CD14-positive monocyte (primary cell): ENCODE results near the gene GRM5. TPM values are rescaled to one million over a fixed set of nuclear protein-coding genes. Genes with fewer than 3 reads are reported as not detected.
"Not testable (repeated sequence)": the region's sequence is repeated elsewhere in the genome, so short reads cannot be mapped to it uniquely, and the experiment has no call there.

Experiments used
- DNase-seq, 3 donors: peaks; one replicate each; pipeline ENCODE4 v3.0.0-alpha.2; 2011 to 2022
- H2AFZ ChIP-seq: 2 replicates; pipeline ENCODE4 v1.6.0; 2012; ENCODE audit warnings: mild to moderate bottlenecking, low read depth, low read length, inconsistent platforms; ENCODE audit not compliant: insufficient read depth, poor library complexity, severe bottlenecking
- H3K27ac ChIP-seq, 2 donors: 1 replicate in 1 of 2; 2 replicates in 1 of 2; pipeline ENCODE4 v1.5.1; 2012 to 2013; ENCODE audit warnings: low read length in 2 of 2, control low read depth in 1 of 2, inconsistent platforms in 1 of 2, low read depth in 1 of 2, mild to moderate bottlenecking in 1 of 2
- H3K27me3 ChIP-seq, 2 donors: one replicate each; pipeline versions ENCODE4 v1.6.0 to v1.6.1; 2011 to 2013; ENCODE audit warnings: low read length in 2 of 2; ENCODE audit not compliant: control insufficient read depth in 2 of 2, insufficient read depth in 2 of 2
- H3K36me3 ChIP-seq, 2 donors: replicated peaks in 1 of 2; 1 replicate in 1 of 2; 2 replicates in 1 of 2; pipeline versions ENCODE4 v1.5.1 to v1.6.1; 2012 to 2013; ENCODE audit warnings: low read length in 2 of 2, control low read depth in 1 of 2, inconsistent platforms in 1 of 2, mild to moderate bottlenecking in 1 of 2; ENCODE audit not compliant: insufficient read depth in 2 of 2, control insufficient read depth in 1 of 2
- H3K4me1 ChIP-seq, 2 donors: 1 replicate in 1 of 2; 2 replicates in 1 of 2; pipeline versions ENCODE4 v1.5.1 to v1.6.1; 2012 to 2013; ENCODE audit warnings: low read length in 2 of 2, control low read depth in 1 of 2, inconsistent platforms in 1 of 2, mild to moderate bottlenecking in 1 of 2, moderate library complexity in 1 of 2; ENCODE audit not compliant: insufficient read depth in 2 of 2, control insufficient read depth in 1 of 2
- H3K4me2 ChIP-seq: replicated peaks from 2 replicates; pipeline ENCODE3; 2012; ENCODE audit warnings: low read length, moderate library complexity, mild to moderate bottlenecking; ENCODE audit not compliant: poor library complexity, severe bottlenecking; ENCODE audit errors: extremely low read depth
- H3K4me3 ChIP-seq, 3 experiments: fragments of 200-600 bp in 1 of 3; sonication (generic) in 1 of 3; replicated peaks in 1 of 3; 1 replicate in 2 of 3; 2 replicates in 1 of 3; pipeline ENCODE4 v1.5.1; 2011 to 2013; ENCODE audit warnings: low read length in 3 of 3, mild to moderate bottlenecking in 3 of 3, control low read depth in 2 of 3, low read depth in 2 of 3, inconsistent platforms in 1 of 3, moderate library complexity in 1 of 3
- H3K79me2 ChIP-seq: 2 replicates; pipeline ENCODE4 v1.6.0; 2012; ENCODE audit warnings: mild to moderate bottlenecking, control low read depth, inconsistent platforms, low read length, moderate library complexity; ENCODE audit not compliant: insufficient read depth
- H3K9ac ChIP-seq: 2 replicates; pipeline ENCODE4 v1.6.0; 2017; ENCODE audit warnings: low read length, mild to moderate bottlenecking; ENCODE audit not compliant: insufficient read depth, poor library complexity, severe bottlenecking
- H3K9me3 ChIP-seq, 2 donors: replicated peaks in 1 of 2; 1 replicate in 1 of 2; 2 replicates in 1 of 2; pipeline versions ENCODE4 v1.5.1 to v1.6.1; 2012 to 2013; ENCODE audit warnings: low read length in 2 of 2, control low read depth in 1 of 2; ENCODE audit not compliant: control insufficient read depth in 1 of 2, insufficient read depth in 1 of 2
- H4K20me1 ChIP-seq: 2 replicates; pipeline ENCODE4 v1.6.0; 2012; ENCODE audit warnings: mild to moderate bottlenecking, low read length, control low read depth, moderate library complexity; ENCODE audit not compliant: insufficient read depth
- H3K27ac Mint-ChIP-seq, 7 donors: one replicate each; pipeline ENCODE4 v1.8.0; 2020; ENCODE audit warnings: mild to moderate bottlenecking in 7 of 7, mixed read lengths in 7 of 7, moderate library complexity in 6 of 7, inconsistent platforms in 2 of 7
- H3K27me3 Mint-ChIP-seq, 3 donors: one replicate each; pipeline ENCODE4 v1.8.0; 2021 to 2022; ENCODE audit warnings: low read depth in 3 of 3, mild to moderate bottlenecking in 3 of 3, mixed read lengths in 3 of 3, moderate library complexity in 3 of 3, inconsistent platforms in 1 of 3
- H3K36me3 Mint-ChIP-seq, 2 donors: one replicate each; pipeline ENCODE4 v1.8.0; 2020; ENCODE audit warnings: mixed read lengths in 2 of 2, inconsistent platforms in 1 of 2, mild to moderate bottlenecking in 1 of 2
- H3K4me1 Mint-ChIP-seq: one replicate; pipeline ENCODE4 v1.8.0; 2020; ENCODE audit warnings: mild to moderate bottlenecking, mixed read lengths
- H3K4me3 Mint-ChIP-seq, 2 donors: one replicate each; pipeline ENCODE4 v1.8.0; 2020; ENCODE audit warnings: mild to moderate bottlenecking in 2 of 2, mixed read lengths in 2 of 2, moderate library complexity in 1 of 2
- H3K9me3 Mint-ChIP-seq, 7 donors: one replicate each; pipeline ENCODE4 v1.8.0; 2020 to 2022; ENCODE audit warnings: mixed read lengths in 7 of 7, mild to moderate bottlenecking in 6 of 7, moderate library complexity in 6 of 7, inconsistent platforms in 2 of 7
- WGBS: methylation state at CpG from one replicate; pipeline ENCODE4 v1.1.5; 2013; ENCODE audit warnings: missing lambda C conversion rate; ENCODE audit not compliant: insufficient coverage; 5-methylcytosine and 5-hydroxymethylcytosine counted together
- intact Hi-C, 2 donors: fragments of 100-400 bp; cut with micrococcal nuclease; formaldehyde crosslinking; loops; one replicate each; pipeline versions ENCODE4 v1.15.0 to v1.15.1; 2023
- polyA plus RNA-seq, 3 donors: library from polyadenylated mRNA; depleted of rRNA in 1 of 3; unstranded in 2 of 3; stranded (reverse) in 1 of 3; fragments of 300-500 nt in 2 of 3; fragments of >200 nt in 1 of 3; fragmentation: Illumina TruSeq in 2 of 3; gene quantifications; 1 replicate in 2 of 3; 2 replicates in 1 of 3; pipeline ENCODE4 v1.2.3, GENCODE V29; 2012 to 2021
- TF ChIP-seq, protein P1 (sequence below): fragments of 200-600 bp; IDR thresholded peaks from one replicate; pipeline ENCODE4 v1.8.0; 2022; ENCODE audit warnings: antibody characterized with exemption, mild to moderate bottlenecking

Gene GRM5
- polyA plus RNA-seq, 3 donors, result not detected

DNA sequence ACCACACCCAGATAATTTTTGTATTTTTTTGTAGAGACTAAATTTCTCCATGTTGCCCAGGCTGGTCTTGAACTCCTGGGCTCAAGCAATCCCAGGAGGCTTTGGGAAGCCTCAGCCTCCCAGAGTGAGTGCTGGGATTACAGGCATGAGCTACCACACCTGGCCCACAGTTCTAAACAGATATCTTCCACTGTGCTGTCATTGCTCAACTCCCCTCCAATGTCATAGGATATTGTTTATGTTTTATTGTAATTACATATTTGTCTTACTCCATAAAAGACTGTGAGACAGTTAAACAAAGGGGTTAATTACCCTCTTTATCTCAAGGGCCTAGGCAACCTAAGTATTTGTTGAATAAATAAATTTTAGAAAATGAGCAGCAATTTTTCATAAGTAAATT, 204.2 kb downstream of the GRM5 start:
- H3K36me3 Mint-ChIP-seq, result no peaks in the 10 kb centered on the region
- H3K27ac Mint-ChIP-seq, result no peak overlapping the region
- Histone ChIP-seq H3K79me2 (no peaks in the 10 kb centered on the region), H2AFZ (no peak overlapping the region), H3K27me3 (no peaks in the 10 kb centered on the region), H4K20me1 (no peaks in the 10 kb centered on the region), H3K27ac (no peak overlapping the region), H3K4me1 (no peaks in the 10 kb centered on the region), H3K4me2 (no peak overlapping the region), H3K9me3 (no peaks in the 10 kb centered on the region), H3K36me3 (no peaks in the 10 kb centered on the region), H3K4me3 (no peak overlapping the region), H3K9ac (no peak overlapping the region)
- H3K27me3 Mint-ChIP-seq, result no peaks in the 10 kb centered on the region
- intact Hi-C loops, result no loop called here
- DNase-seq, result no peak
- no peaks in the 10 kb centered on the region for H3K4me1 Mint-ChIP-seq
- peaks cover 0 to 11% (median 3%) of the 10 kb centered on the region in 7 donors for H3K9me3 Mint-ChIP-seq
- H3K4me3 Mint-ChIP-seq, result no peak overlapping the region
- TF ChIP-seq, protein P1, sequence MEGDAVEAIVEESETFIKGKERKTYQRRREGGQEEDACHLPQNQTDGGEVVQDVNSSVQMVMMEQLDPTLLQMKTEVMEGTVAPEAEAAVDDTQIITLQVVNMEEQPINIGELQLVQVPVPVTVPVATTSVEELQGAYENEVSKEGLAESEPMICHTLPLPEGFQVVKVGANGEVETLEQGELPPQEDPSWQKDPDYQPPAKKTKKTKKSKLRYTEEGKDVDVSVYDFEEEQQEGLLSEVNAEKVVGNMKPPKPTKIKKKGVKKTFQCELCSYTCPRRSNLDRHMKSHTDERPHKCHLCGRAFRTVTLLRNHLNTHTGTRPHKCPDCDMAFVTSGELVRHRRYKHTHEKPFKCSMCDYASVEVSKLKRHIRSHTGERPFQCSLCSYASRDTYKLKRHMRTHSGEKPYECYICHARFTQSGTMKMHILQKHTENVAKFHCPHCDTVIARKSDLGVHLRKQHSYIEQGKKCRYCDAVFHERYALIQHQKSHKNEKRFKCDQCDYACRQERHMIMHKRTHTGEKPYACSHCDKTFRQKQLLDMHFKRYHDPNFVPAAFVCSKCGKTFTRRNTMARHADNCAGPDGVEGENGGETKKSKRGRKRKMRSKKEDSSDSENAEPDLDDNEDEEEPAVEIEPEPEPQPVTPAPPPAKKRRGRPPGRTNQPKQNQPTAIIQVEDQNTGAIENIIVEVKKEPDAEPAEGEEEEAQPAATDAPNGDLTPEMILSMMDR, result no peak

DNA sequence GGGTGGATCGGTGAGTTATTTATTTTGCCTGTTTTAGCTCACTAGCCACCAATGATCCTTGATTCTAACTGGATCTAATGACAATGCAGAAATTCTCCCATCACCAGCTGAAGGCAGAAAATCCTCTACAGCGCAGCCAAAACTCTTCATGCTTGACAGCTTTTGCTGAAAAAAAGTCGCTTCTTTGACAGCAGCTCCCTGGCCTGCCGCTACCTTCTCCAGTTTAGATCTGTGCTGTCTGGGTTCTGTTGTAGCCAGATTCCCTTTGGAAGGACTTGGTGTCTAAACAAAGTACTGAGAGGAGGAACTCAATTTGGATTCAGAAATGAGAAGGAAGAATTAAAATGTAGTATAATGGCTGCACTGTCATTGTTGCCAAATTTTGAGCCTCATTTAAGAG, 205.4 kb downstream of the GRM5 start:
- H3K9ac ChIP-seq, H3K9me3 ChIP-seq, DNase-seq, H3K4me1 Mint-ChIP-seq, H3K27me3 ChIP-seq, H3K4me1 ChIP-seq, H3K36me3 Mint-ChIP-seq, H4K20me1 ChIP-seq, H3K4me3 Mint-ChIP-seq, intact Hi-C loops, H3K27me3 Mint-ChIP-seq, H3K27ac ChIP-seq, H3K79me2 ChIP-seq, H3K4me3 ChIP-seq, H3K9me3 Mint-ChIP-seq, H2AFZ ChIP-seq, H3K27ac Mint-ChIP-seq, H3K36me3 ChIP-seq, H3K4me2 ChIP-seq: not testable (repeated sequence)
- WGBS, result 100% methylated on average over 1 of the region's 4 CpGs

DNA sequence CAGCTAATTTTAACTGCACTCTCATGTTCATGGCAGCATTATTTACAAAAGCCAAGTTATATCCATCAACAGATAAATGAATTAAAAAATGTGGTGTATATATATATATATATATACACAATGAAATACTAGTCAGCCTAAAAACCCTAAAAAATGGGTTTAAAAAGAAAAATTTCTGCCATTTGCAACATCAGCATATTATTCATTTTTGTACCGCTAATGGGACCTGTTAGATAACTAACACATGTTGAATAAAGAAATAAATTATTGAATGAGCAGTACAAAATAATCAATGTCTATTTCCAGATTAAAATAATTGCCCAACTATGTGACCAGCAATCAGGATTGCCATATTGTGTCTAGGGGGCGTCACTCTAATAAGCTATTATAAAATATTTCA, 211.8 kb downstream of the GRM5 start:
- H3K4me1 Mint-ChIP-seq, H3K4me3 ChIP-seq, H3K4me3 Mint-ChIP-seq, H3K27me3 Mint-ChIP-seq, intact Hi-C loops, H3K9me3 Mint-ChIP-seq, H3K9me3 ChIP-seq, H3K36me3 ChIP-seq, H3K36me3 Mint-ChIP-seq, H3K27me3 ChIP-seq, H3K27ac ChIP-seq, H3K4me1 ChIP-seq, H3K4me2 ChIP-seq, H3K9ac ChIP-seq, H4K20me1 ChIP-seq, H3K27ac Mint-ChIP-seq, H3K79me2 ChIP-seq, DNase-seq, H2AFZ ChIP-seq: not testable (repeated sequence)
- WGBS, result no CpG with 5 or more reads among the region's 2 CpGs

DNA sequence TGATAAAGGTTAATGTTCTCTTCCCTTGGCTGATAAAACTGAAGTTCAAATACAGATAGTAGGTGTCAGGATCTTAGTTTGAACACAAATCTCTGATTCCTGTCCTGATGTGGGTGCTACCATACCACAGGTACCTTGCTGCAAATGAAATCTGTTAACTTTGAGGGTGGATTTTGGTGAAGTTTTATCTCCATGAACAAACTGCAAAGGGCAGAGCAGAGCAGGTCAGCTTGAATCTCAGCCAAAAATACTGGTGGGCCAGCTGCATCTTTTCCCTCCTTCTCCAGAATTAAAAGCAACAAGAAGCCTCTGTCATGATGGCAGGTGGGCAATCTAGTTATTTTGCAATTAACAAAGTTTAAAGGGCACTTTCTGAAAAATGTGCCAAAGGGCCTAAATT, 214.2 kb downstream of the GRM5 start:
- H3K4me1 ChIP-seq, H3K4me2 ChIP-seq, H3K27me3 ChIP-seq, H3K4me1 Mint-ChIP-seq, H3K27ac ChIP-seq, H3K27me3 Mint-ChIP-seq, H3K79me2 ChIP-seq, H3K36me3 ChIP-seq, H3K9me3 ChIP-seq, H3K4me3 Mint-ChIP-seq, H3K9ac ChIP-seq, DNase-seq, H2AFZ ChIP-seq, H3K9me3 Mint-ChIP-seq, intact Hi-C loops, H3K27ac Mint-ChIP-seq, H4K20me1 ChIP-seq, H3K4me3 ChIP-seq, H3K36me3 Mint-ChIP-seq: not testable (repeated sequence)
